Transverse colon (tissue), 4 donors: ENCODE results near the gene CCDC3. TPM values are rescaled to one million over a fixed set of nuclear protein-coding genes. Genes with fewer than 3 reads are reported as not detected.

Experiments used
- DNase-seq: peaks from one replicate; pipeline ENCODE4 v3.0.0-alpha.2; 2019
- H3K27ac ChIP-seq, 4 donors: fragments of 200-600 bp; sonication (generic); 2 replicates each; pipeline ENCODE4 v1.5.1; 2016 to 2018; ENCODE audit warnings: inconsistent platforms in 4 of 4
- H3K27me3 ChIP-seq: fragments of 200-600 bp; sonication (generic); 2 replicates; pipeline ENCODE4 v1.5.1; 2017; ENCODE audit warnings: inconsistent platforms
- H3K36me3 ChIP-seq, 4 donors: fragments of 200-600 bp; sonication (generic); 2 replicates each; pipeline ENCODE4 v1.5.1; 2017 to 2019; ENCODE audit warnings: inconsistent platforms in 4 of 4
- H3K4me1 ChIP-seq, 4 donors: fragments of 200-600 bp; sonication (generic); 2 replicates each; pipeline ENCODE4 v1.5.1; 2017 to 2020; ENCODE audit warnings: inconsistent platforms in 4 of 4
- H3K4me3 ChIP-seq, 4 donors: fragments of 200-600 bp; sonication (generic); 1 replicate in 1 of 4; 2 replicates in 3 of 4; pipeline versions ENCODE4 v1.5.1 to v1.6.1; 2017 to 2019; ENCODE audit warnings: inconsistent platforms in 4 of 4
- H3K9me3 ChIP-seq, 2 donors: fragments of 200-600 bp; sonication (generic); 2 replicates each; pipeline ENCODE4 v1.5.1; 2017 to 2019; ENCODE audit warnings: inconsistent platforms in 2 of 2
- EP300 ChIP-seq: sonication (generic); formaldehyde crosslinking; IDR thresholded peaks from one replicate; pipeline ENCODE4 v1.6.1; 2017; ENCODE audit warnings: antibody characterized with exemption, low read depth
- POLR2A ChIP-seq: fragments of 450-650 bp; IDR thresholded peaks from one replicate; pipeline ENCODE4 v1.6.1; 2016; ENCODE audit warnings: antibody characterized with exemption, mild to moderate bottlenecking, moderate library complexity
- POLR2AphosphoS5 ChIP-seq, 3 donors: sonication (generic); formaldehyde crosslinking; IDR thresholded peaks; one replicate each; pipeline ENCODE4 v1.6.1; 2016; ENCODE audit warnings: antibody characterized with exemption in 3 of 3
- WGBS, 2 donors: methylation state at CpG; one replicate each; pipeline ENCODE4 v1.1.5; 2018; ENCODE audit warnings: low coverage in 1 of 2; 5-methylcytosine and 5-hydroxymethylcytosine counted together
- in situ Hi-C, 4 donors: fragments of 200-750 bp; cut with MboI; loops; one replicate each; pipeline versions ENCODE4 v1.15.0 to v1.15.1; 2017; ENCODE audit warnings: low sequenced_read_pairs in 3 of 4, low pct_ligation_motif_present in 1 of 4, low pct_unique_long_range_greater_than_20kb in 1 of 4
- intact Hi-C: fragments of 100-400 bp; cut with DNase I; formaldehyde crosslinking; loops from one replicate; pipeline ENCODE4 v1.15.1; 2023; ENCODE audit warnings: low total_unique reads
- total RNA-seq, 4 donors: library from RNA; depleted of rRNA; stranded (reverse); fragments of >200 nt; gene quantifications; one replicate each; pipeline ENCODE4 v1.1.0, GENCODE V29; 2016
- TF ChIP-seq, protein P1 (sequence below), 5 experiments: fragments of 200-600 bp in 3 of 5; fragments of 450-650 bp in 2 of 5; sonication (generic) in 3 of 5; IDR thresholded peaks; 1 replicate in 2 of 5; 2 replicates in 3 of 5; pipeline ENCODE4 v1.5.1; 2016 to 2017; ENCODE audit warnings: antibody characterized with exemption in 5 of 5, inconsistent platforms in 3 of 5, mild to moderate bottlenecking in 2 of 5, moderate library complexity in 1 of 5

CCDC3 gene
- total RNA-seq, 4 donors from 2014 or later: 0.75 to 2.2 (median 1.3) TPM

- H3K4me3 ChIP-seq: no peak overlapping the region
- DNase-seq: no peak
- H3K27me3 ChIP-seq: peaks cover 5% of the 10 kb centered on the region
- in situ Hi-C loops (no loop called here), intact Hi-C loops (no loop called here)
- no peaks in the 10 kb centered on the region for H3K9me3 ChIP-seq
- no peaks in the 10 kb centered on the region for H3K4me1 ChIP-seq
- no peaks in the 10 kb centered on the region for H3K36me3 ChIP-seq
- WGBS, 2 donors: 69% methylated on average over 3 of the region's 3 CpGs; no CpG with 5 or more reads in 1 of the 2 donors
- no peak for TF ChIP-seq POLR2A
- TF ChIP-seq, protein P1, sequence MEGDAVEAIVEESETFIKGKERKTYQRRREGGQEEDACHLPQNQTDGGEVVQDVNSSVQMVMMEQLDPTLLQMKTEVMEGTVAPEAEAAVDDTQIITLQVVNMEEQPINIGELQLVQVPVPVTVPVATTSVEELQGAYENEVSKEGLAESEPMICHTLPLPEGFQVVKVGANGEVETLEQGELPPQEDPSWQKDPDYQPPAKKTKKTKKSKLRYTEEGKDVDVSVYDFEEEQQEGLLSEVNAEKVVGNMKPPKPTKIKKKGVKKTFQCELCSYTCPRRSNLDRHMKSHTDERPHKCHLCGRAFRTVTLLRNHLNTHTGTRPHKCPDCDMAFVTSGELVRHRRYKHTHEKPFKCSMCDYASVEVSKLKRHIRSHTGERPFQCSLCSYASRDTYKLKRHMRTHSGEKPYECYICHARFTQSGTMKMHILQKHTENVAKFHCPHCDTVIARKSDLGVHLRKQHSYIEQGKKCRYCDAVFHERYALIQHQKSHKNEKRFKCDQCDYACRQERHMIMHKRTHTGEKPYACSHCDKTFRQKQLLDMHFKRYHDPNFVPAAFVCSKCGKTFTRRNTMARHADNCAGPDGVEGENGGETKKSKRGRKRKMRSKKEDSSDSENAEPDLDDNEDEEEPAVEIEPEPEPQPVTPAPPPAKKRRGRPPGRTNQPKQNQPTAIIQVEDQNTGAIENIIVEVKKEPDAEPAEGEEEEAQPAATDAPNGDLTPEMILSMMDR (IDR thresholded peaks at IDR 0.05): no peak
- TF ChIP-seq POLR2AphosphoS5 (IDR thresholded peaks at IDR 0.05): no peak
- no peak for TF ChIP-seq EP300
- no peak overlapping the region for H3K27ac ChIP-seq
Measured at GRCh38 chr10:12877150-12877549, 124.4 kb downstream of the CCDC3 start.

DNA sequence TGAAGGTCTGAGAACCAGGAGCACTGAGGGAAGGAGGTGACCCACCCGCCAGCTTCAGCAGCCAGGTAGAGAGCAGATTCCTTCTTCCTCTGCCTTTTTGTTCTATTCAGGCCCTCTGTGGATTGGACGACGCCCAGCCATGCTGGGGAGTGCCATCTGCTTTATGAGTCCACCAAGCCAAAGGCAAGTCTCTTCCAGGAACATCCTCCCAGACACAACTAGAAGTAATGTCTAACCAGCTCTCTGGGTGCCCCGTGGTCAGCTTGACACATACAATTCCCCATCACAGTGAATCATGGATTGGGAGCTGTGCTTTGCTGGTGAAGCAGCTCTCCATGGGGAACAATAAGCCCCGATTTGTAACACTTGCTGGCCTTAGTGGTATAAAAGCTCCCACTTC is 125.2 kb downstream of the CCDC3 start:
- no peak for DNase-seq
- Histone ChIP-seq H3K27ac (no peak overlapping the region), H3K27me3 (peaks cover 5% of the 10 kb centered on the region), H3K4me1 (no peaks in the 10 kb centered on the region), H3K4me3 (no peak overlapping the region), H3K9me3 (no peaks in the 10 kb centered on the region), H3K36me3 (no peaks in the 10 kb centered on the region)
- intact Hi-C loops (no loop called here), in situ Hi-C loops (no loop called here)
- TF ChIP-seq, protein P1 (IDR thresholded peaks at IDR 0.05): no peak
- TF ChIP-seq POLR2AphosphoS5 (IDR thresholded peaks at IDR 0.05) (no peak), POLR2A (no peak), EP300 (no peak)
- WGBS, 2 donors: 77% methylated on average over 5 of the region's 5 CpGs; no CpG with 5 or more reads in 1 of the 2 donors

DNA sequence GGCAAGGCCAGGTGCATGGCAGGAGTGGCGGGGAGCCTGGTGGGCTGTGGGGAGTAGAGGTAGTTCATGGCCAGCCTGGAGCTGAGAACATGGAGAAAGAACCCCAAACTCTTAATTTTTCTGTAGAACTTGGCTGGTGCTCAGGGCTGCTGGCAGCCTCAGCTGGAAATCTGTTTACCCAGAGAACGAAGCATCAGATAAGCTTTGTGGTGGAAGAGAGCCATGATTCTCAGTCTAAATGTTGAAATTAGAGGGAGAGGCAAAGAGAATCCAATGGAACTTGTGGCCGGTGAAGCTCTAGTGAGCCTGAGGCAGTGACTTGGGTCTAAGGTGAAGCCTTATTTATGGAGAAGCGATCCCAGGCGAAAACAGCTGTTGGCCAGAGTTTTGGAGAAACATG is 126.4 kb downstream of the CCDC3 start:
- no peaks in the 10 kb centered on the region for H3K4me1 ChIP-seq
- 61 to 62% methylated on average over 4 to 5 of the region's 5 CpGs for WGBS, 2 donors
- no peaks in the 10 kb centered on the region for H3K9me3 ChIP-seq
- H3K27me3 ChIP-seq: peaks cover 5% of the 10 kb centered on the region
- intact Hi-C loops (no loop called here), in situ Hi-C loops (no loop called here)
- TF ChIP-seq POLR2AphosphoS5 (IDR thresholded peaks at IDR 0.05): peak in 1 of 3 donors; percentile 16
- TF ChIP-seq, protein P1 (IDR thresholded peaks at IDR 0.05): no peak
- DNase-seq: no peak
- no peak overlapping the region for H3K27ac ChIP-seq
- H3K4me3 ChIP-seq: no peak overlapping the region
- no peaks in the 10 kb centered on the region for H3K36me3 ChIP-seq

DNA sequence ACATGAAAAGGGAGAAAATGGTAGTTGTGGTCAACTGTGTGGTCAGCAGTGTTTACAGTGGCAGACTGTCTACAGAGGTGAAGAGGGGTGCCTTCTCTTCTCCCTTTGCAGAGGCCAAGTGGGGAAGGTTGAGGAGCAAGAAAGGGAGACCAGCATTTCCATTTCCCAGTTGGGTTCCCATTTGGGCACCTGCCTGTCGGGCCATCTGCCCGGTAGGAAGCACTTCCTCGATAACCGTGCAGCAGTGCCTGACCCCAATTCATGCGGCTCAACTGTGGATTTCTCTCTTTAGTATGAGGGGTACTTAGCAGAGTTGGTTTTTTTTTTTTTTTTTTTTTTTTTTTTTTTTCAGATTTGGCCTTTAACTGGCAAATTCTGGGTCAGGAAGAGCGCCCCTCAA is 127.0 kb downstream of the CCDC3 start:
- TF ChIP-seq POLR2A (no peak), EP300 (no peak), POLR2AphosphoS5 (IDR thresholded peaks at IDR 0.05) (no peak)
- TF ChIP-seq, protein P1 (IDR thresholded peaks at IDR 0.05): no peak
- Histone ChIP-seq H3K9me3 (no peaks in the 10 kb centered on the region), H3K36me3 (no peaks in the 10 kb centered on the region), H3K27me3 (peaks cover 5% of the 10 kb centered on the region), H3K4me1 (no peaks in the 10 kb centered on the region), H3K4me3 (no peak overlapping the region), H3K27ac (no peak overlapping the region)
- DNase-seq: no peak
- intact Hi-C loops (no loop called here), in situ Hi-C loops (no loop called here)
- 86 to 95% methylated on average over 5 to 6 of the region's 6 CpGs for WGBS, 2 donors
